Limb (tissue), 2 donors: Measurements from ENCODE around the gene COA1.

Experiments
- DNase-seq, 2 donors: peaks; one replicate each; pipeline ENCODE4 v3.0.0-alpha.2; 2016; ENCODE audit errors: extremely low spot score in 2 of 2

The COA1 gene

GRCh38 chr7:43593010-43593409 is 136.3 kb downstream of the COA1 start:
- DNase-seq: no peak

GRCh38 chr7:43592326-43592725 is 137.0 kb downstream of the COA1 start:
- no peak for DNase-seq

- no peak for DNase-seq
These were observed 137.7 kb downstream of the COA1 start for GRCh38 chr7:43591558-43592180.

GRCh38 chr7:43590862-43591557 is 138.3 kb downstream of the COA1 start:
- no peak for DNase-seq

GRCh38 chr7:43589728-43590127 is 139.6 kb downstream of the COA1 start:
- DNase-seq: no peak
